Chondrocyte (in vitro differentiated cells): ENCODE measurements around the gene TXLNA. TPM values are rescaled to one million over a fixed set of nuclear protein-coding genes. Genes with fewer than 3 reads are reported as not detected.

ENCODE experiments used
- DNase-seq: peaks from one replicate; pipeline ENCODE4 v3.0.0; 2021; ENCODE audit warnings: mixed read lengths, low spot score
- H3K27ac Mint-ChIP-seq: one replicate; pipeline ENCODE4 v1.8.0; 2021; ENCODE audit warnings: mild to moderate bottlenecking, moderate library complexity, mixed read lengths; ENCODE audit not compliant: unreplicated experiment
- H3K27me3 Mint-ChIP-seq: 2 replicates; pipeline ENCODE4 v1.8.0; 2021; ENCODE audit warnings: low read depth, mixed read lengths
- H3K36me3 Mint-ChIP-seq: 2 replicates; pipeline ENCODE4 v1.8.0; 2021; ENCODE audit warnings: low read depth, mixed read lengths
- H3K4me1 Mint-ChIP-seq: 2 replicates; pipeline ENCODE4 v1.8.0; 2021; ENCODE audit warnings: low read depth, mild to moderate bottlenecking, mixed read lengths
- H3K4me3 Mint-ChIP-seq: one replicate; pipeline ENCODE4 v1.8.0; 2021; ENCODE audit warnings: mild to moderate bottlenecking, moderate library complexity, mixed read lengths; ENCODE audit not compliant: unreplicated experiment
- H3K9me3 Mint-ChIP-seq: 2 replicates; pipeline ENCODE4 v1.8.0; 2021; ENCODE audit warnings: low read depth, mixed read lengths
- total RNA-seq: library from RNA; stranded (reverse); gene quantifications from 3 replicates; pipeline ENCODE4 v1.2.1, GENCODE V29; 2021
- TF ChIP-seq, protein P1 (sequence below): fragments of 200-600 bp; sonication (generic); IDR thresholded peaks from 2 replicates; pipeline ENCODE4 v1.5.0; 2021; ENCODE audit warnings: antibody characterized with exemption, mild to moderate bottlenecking, moderate library complexity

Gene TXLNA
- total RNA-seq, 1 donor from 2014 or later: 86.7 TPM

DNA sequence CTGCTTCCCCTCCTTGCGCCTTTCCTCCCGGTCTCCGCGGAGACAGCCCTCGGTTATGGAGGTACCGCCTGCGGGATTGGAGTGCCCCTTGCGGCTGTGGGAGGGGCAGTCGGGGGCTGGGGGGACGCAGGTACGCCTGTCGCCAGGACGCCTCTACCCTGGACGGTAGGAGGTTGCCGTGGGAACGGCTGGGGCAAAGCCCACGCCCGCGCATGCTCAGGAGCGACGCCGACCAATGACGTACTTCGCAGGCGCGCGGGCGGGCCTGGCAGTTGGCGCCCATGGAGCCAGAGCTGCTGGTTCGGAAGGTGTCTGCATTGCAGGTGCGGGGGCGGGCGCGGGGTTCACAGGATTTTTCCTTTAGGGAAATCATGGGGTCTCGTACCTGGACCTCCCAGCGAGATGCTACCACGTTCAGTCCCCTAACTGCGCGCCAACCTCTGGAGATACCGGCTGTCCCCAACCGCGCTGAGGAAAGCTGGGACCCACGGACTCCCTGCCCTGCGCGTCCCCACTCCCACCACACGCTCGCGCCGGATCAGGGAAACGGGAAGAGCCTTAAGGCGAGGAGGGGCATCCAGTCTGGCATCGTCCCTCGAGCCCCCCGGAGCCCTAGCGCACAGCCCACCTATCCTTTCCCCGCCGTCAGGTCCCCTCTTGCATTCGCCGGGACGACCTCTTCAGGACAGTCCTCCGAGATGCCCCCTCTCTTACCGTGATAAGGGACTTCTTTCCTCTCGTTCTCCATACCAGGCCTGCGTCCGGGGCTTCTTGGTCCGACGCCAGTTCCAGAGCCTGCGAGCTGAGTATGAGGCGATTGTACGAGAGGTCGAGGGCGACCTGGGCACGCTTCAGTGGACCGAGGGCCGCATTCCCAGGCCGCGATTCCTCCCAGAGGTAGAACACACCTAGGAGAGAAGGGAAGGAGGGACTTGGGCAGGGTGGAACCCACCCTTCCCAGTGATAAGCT, 26.2 kb downstream of the TXLNA start, which contains the start of gene IQCC:
Gene IQCC, plus strand, starts transcription at position 271 of the 970 bp plus-strand sequence. Its CDS starts 11 bp downstream, at position 282.
- Mint-ChIP-seq H3K36me3 (no peaks in the 10 kb centered on the region), H3K9me3 (no peaks in the 10 kb centered on the region), H3K4me1 (peaks cover 28% of the 10 kb centered on the region), H3K4me3 (peak within 1 kb of the TSS; percentile 85), H3K27ac (peak within 1 kb of the TSS; percentile 63), H3K27me3 (no peaks in the 10 kb centered on the region)
- DNase-seq: no peak
- TF ChIP-seq, protein P1, sequence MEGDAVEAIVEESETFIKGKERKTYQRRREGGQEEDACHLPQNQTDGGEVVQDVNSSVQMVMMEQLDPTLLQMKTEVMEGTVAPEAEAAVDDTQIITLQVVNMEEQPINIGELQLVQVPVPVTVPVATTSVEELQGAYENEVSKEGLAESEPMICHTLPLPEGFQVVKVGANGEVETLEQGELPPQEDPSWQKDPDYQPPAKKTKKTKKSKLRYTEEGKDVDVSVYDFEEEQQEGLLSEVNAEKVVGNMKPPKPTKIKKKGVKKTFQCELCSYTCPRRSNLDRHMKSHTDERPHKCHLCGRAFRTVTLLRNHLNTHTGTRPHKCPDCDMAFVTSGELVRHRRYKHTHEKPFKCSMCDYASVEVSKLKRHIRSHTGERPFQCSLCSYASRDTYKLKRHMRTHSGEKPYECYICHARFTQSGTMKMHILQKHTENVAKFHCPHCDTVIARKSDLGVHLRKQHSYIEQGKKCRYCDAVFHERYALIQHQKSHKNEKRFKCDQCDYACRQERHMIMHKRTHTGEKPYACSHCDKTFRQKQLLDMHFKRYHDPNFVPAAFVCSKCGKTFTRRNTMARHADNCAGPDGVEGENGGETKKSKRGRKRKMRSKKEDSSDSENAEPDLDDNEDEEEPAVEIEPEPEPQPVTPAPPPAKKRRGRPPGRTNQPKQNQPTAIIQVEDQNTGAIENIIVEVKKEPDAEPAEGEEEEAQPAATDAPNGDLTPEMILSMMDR: no peak

DNA sequence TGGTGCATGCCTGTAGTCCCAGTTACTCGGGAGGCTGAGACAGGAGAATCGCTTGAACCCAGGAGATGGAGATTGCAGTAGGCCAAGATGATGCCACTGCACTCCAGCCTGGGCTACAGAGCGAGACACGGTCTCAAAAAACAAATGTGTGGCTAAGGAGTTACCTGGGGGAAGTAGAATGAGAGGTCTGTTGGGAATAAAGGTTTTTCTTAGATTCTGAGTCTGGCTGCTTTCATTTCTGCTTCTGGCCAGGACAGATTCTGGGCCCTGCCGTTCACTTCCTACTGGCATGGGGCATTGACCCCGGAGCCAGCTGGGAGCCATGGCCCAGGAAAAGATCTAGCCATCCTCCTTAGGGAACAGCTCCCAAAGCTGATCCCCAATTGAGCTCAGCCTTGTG, 29.0 kb downstream of the TXLNA start:
- Mint-ChIP-seq H3K36me3 (no peaks in the 10 kb centered on the region), H3K4me1 (peaks cover 15% of the 10 kb centered on the region), H3K9me3 (no peaks in the 10 kb centered on the region), H3K27ac (no peak overlapping the region), H3K4me3 (no peak overlapping the region), H3K27me3 (no peaks in the 10 kb centered on the region)
- no peak for DNase-seq
- TF ChIP-seq, protein P1: no peak

DNA sequence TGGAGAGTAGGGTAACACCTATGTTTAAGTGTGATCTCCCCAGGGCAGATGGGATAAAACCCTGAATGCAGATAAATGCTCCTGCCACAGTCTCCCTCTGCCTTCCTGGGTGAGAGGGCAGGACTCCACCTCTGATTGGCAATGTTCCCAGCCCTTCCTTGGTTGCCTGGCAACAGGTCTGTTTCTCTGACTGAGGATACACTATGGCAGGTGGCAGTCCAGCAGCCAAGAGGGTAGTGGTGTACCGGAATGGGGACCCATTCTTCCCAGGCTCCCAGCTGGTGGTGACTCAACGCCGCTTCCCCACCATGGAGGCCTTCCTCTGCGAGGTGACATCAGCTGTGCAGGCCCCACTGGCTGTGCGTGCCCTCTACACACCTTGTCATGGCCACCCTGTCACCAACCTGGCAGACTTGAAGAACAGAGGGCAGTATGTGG, 29.4 kb downstream of the TXLNA start, which contains the start of gene DCDC2B:
Gene DCDC2B, plus strand, starts transcription at position 199 of the 438 bp plus-strand sequence. Its CDS starts 5 bp downstream, at position 204.
- H3K4me1 Mint-ChIP-seq: peaks cover 15% of the 10 kb centered on the region
- no peaks in the 10 kb centered on the region for H3K27me3 Mint-ChIP-seq
- no peak within 1 kb of the TSS for H3K27ac Mint-ChIP-seq
- H3K36me3 Mint-ChIP-seq: no peaks in the 10 kb centered on the region
- no peaks in the 10 kb centered on the region for H3K9me3 Mint-ChIP-seq
- DNase-seq: no peak
- TF ChIP-seq, protein P1: no peak
- no peak within 1 kb of the TSS for H3K4me3 Mint-ChIP-seq

DNA sequence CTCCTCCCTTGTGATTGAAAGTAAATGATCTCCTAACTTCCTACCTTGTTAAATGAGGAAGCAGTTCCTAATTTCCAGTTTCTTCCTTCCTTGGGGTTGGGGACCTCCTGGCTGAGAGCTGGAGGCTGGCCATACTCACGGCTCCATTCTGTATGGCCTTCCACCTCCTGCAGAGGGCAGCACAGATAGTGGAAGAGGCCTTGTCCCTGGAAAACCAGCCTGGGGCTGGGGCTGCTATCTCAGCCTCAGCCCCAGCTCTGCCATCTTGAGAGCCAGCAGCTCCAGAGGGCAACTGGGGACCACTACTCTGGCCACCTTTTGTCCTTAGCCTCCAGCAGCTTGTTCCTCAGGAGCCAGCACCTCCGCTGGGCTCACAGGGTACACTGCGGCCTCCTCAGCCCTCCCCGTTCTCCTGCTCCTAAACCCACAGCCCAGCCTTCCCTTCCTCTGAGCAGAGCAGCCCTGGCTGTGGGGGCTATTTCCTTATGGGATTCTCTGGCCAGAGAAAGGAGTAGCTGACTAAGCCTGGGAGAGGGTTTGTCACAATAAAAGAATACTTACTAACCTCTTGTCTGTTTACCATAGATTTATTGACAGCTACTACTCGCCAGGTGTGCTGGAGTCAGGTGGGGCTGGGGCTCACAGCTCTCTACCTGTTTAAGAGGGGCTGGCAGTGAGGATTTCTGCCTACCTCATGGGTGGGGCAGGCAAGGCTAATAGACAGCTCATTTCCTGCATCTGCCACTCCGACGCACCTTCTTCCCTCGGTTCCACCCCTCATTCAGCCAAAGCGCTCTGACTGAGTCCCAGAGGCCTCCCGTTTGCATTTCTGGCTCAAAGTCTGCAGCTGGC, 36.4 kb downstream of the TXLNA start:
- no peaks in the 10 kb centered on the region for H3K27me3 Mint-ChIP-seq
- peaks cover 6% of the 10 kb centered on the region for H3K4me1 Mint-ChIP-seq
- peaks cover 6% of the 10 kb centered on the region for H3K36me3 Mint-ChIP-seq
- no peak overlapping the region for H3K4me3 Mint-ChIP-seq
- no peak for DNase-seq
- TF ChIP-seq, protein P1: peak; percentile 87
- H3K27ac Mint-ChIP-seq: no peak overlapping the region
- H3K9me3 Mint-ChIP-seq: no peaks in the 10 kb centered on the region

DNA sequence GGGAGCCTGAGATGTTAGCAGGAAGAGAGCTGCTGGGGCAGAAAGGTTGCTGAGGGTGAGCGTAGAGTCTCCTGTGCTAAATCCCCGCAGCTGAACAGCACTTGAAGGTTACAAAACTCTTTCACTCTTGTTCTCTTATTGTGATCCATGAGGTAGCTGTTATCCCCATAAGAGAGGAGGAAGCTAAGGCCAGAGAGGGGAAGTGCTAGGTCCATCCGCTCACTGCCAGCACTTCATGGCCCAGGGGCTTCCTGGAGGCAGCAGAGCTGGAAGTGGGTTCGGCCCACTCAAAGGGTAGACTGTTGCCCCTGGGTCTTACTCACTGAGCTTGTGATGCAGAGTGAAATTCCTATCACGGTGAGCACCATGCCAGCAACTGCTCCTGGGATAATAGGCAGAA, 37.1 kb downstream of the TXLNA start:
- peaks cover 13% of the 10 kb centered on the region for H3K4me1 Mint-ChIP-seq
- no peaks in the 10 kb centered on the region for H3K9me3 Mint-ChIP-seq
- DNase-seq: no peak
- no peak overlapping the region for H3K4me3 Mint-ChIP-seq
- TF ChIP-seq, protein P1: no peak
- peaks cover 6% of the 10 kb centered on the region for H3K36me3 Mint-ChIP-seq
- no peaks in the 10 kb centered on the region for H3K27me3 Mint-ChIP-seq
- no peak overlapping the region for H3K27ac Mint-ChIP-seq
